Stimulated activated CD8-positive, alpha-beta memory T cell treated with anti-CD3 and anti-CD28 coated beads, Interleukin-12 subunit alpha, Interleukin-12 subunit beta, amount 100 ng/mL, for 24 hours (primary cell): ENCODE data around the gene EOLA1.
"Not testable (repeated sequence)": the region's sequence is repeated elsewhere in the genome, so short reads cannot be mapped to it uniquely, and the experiment has no call there.

ENCODE experiments used
- DNase-seq: peaks from one replicate; pipeline ENCODE4 v3.0.0-alpha.2; 2020; ENCODE audit errors: extremely low read depth

The EOLA1 gene

GRCh38 chrX:149513825-149514428 is 26.9 kb upstream of the EOLA1 start:
- DNase-seq: no peak

DNA sequence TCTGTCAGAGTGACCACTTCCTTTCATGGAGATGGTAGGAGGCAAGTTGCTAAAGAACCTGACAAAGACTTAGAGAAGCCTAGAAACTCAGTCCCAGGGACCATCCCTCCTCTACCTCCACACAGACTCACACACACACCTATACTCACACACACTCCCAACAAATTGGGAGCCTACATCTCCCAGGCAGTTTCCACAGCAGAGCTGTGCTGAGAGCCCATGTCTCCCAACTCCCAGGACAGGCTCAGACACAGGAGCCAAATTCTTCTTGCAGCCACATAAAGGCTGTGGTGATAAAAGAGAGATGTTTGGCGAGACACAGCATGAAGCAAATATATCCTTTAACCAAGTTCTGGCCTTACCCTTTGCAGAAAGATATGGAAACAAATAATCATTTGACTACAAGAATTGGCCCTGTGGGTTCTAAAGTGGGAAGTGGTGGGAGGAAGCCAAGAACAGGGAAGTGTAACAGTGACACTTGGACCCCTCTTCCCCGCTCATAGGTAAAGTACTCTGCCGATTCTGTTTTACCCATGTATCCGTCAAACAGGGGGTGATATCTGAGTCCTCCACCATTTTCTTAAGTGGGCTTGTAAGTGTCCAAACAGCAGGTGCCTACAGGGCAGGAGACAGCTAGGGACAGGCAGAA is 24.7 kb upstream of the EOLA1 start:
- no peak for DNase-seq

- no peak for DNase-seq
These were observed 24.2 kb upstream of the EOLA1 start for GRCh38 chrX:149516604-149517003.

DNA sequence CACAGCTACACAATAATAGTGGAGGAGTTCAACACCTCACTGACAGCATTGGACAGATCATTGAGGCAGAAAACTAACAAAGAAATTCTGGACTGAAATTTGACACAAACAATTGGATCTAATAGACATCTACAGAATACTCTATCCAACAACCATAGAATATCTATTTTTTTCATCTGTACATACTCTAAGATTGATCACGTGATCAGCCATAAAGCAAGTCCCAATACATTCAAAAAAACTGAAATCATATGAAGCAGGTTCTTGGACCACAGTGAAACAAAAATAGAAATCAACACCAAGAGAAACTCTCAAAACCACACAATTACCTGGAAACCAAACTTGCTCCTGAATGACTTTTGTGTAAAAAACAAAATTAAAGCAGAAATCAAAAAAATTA is 23.5 kb upstream of the EOLA1 start:
- no peak for DNase-seq

DNA sequence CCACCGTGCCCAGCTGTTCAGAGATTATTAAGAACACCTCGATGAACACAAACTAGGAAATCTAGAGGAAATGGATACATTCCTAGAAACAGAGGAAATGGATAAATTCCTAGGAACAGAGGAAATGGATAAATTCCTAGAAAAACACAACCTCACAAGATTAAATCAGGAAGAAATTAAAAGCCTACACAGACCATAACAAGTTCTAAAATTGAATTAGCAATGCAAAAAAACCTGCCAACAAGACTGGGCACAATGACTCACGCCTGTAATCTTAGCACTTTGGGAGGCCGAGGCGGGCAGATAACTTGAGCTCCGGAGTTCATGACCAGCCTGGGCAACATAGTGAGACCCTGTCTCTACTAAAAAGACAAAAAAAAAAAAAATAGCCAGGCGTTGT is 22.6 kb upstream of the EOLA1 start:
- no peak for DNase-seq

DNA sequence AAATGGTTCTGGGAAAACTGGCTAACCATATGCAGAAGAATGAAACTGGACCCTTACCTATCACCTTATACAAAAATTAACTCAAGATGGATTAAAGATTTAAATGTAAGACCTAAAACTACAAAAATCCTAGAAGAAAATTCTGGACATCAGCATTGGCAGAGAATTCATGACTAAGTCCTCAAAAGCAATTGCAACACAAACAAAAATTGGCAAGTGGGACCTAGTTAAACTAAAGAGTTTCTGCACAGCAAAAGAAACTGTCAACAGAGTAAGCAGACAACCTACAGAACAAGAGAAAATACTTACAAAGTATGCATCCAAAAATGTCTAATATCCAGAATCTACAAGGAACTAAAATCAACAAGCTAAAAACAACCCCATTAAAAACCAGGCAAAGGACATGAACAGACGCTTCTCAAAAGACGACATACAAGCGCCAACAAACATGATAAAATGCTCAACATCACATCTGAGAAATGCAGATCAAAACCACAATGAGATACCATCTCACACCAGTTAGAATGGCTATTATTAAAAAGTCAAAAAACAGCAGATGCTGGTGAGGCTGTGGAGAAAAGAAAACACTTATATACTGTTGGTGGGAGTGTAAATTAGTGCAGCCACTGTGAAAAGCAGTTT is 20.1 kb upstream of the EOLA1 start:
- DNase-seq: not testable (repeated sequence)

DNA sequence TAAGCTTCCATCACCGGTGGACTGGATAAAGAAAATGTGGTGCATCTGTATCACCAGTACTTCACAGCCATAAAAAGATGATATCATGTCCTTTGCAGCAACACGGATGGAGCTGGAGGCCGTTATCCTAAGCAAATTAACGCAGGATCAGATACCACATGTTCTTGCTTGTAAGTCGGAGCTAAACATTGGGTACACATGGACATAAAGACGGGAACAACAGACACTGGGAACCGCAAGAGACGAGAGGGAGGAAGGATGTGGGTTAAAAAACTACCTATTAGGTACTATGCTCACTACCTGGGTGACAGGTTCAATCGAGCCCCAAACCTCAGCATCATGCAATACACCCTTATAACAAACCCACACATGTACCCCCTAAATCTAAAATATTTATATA is 19.4 kb upstream of the EOLA1 start:
- no peak for DNase-seq

- DNase-seq: no peak
These were observed 17.9 kb upstream of the EOLA1 start for GRCh38 chrX:149522916-149523315.

DNA sequence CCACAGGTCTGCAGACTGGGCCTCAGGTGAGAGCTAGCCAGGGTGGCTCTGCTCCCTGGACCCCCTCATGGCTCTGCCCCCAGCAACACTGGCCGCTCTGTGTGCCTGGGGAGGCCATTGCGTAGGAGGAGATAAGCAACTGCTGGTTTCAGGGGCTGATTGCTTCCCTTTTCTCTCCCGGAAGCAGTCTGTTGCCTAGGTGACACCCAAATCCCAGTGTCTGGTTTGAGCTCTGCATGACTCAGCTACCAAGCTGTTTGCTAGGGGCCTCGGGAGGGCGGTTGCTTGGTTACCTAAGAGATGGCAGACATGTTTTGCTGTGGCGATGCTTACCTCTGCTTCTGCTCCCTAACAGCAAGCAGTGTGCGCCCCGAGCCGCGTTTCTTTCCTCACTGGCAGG is 15.4 kb upstream of the EOLA1 start:
- not testable (repeated sequence) for DNase-seq

DNA sequence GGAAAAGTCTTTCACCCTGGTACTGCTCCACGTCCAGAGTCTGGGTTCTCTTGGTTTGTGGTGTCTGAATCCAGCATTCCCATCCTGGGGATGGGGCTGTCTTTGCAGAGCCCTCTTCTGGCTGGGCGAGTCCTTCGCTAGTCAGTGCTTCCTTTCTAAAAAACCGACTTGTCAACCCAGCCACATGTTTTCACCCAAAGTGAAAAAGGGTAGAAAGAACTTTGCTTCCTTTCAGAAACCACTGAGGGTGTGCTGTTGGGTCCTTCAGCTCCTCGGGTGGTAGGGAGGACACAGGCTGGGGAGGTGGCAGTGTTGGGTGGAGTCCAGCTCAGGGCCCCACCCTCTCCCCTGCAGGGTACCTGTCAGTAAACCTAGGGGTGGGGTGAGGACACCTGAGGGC is 14.9 kb upstream of the EOLA1 start:
- DNase-seq: not testable (repeated sequence)

DNA sequence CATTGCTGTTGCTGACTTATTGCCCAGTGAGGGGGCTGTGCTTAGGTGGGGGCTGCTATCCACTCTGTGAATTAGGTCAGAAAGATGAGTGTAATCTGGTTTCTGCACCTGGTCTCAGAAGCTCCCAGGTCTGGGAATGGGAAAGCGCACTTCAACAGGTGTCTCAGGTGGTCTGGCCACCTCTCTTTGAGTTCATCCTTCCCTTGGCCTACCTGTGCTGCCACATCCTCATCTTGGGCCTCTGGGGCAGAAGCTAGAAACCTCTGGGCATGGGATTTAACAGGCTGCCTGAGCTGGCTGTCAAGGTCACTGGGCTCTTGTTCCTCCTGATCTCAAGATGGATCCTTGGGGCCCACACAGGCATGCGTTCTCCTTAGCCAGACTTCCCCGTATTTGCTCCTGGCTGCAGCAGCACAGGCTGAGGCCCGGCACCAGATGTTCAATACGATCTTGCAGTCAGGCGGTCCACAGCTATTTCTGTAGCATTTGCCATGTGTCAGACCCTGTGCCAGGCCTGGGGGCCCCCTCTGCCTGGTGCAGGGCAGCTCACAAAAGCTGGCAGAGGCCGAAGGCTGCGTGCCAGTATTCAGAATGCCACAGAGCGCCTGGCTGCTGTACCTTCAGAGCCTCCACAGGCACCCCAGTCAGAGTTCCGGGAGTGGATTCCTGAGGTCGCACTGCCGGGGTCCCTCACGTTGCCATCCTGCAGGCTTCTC is 14.3 kb upstream of the EOLA1 start:
- not testable (repeated sequence) for DNase-seq

- no peak for DNase-seq
These were observed 13.1 kb upstream of the EOLA1 start for GRCh38 chrX:149527705-149528104.

- no peak for DNase-seq
These were observed 12.4 kb upstream of the EOLA1 start for GRCh38 chrX:149528381-149528780.

- no peak for DNase-seq
These were observed 9.2 kb upstream of the EOLA1 start for GRCh38 chrX:149531599-149531998.

DNA sequence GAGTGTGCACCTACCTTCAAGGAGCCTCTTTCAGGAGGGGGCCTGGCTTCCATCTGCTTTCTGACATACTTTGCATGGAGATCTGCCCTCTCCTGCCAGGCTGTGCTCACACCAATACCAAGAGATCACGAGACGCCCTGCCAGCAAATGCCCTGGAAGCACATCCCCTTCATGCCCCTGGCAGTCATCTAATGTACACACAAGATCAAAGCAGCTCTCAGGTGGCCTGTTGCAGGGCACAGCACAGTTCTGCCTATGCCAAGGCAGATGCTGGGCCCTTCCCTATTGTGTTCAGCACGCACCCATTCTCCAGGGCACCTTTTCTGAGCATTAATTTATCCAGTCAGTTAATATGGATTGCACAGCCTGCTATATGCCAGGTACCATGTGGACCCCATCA is 7.9 kb upstream of the EOLA1 start:
- DNase-seq: not testable (repeated sequence)

- not testable (repeated sequence) for DNase-seq
These were observed 6.8 kb upstream of the EOLA1 start for GRCh38 chrX:149533999-149534398.

DNA sequence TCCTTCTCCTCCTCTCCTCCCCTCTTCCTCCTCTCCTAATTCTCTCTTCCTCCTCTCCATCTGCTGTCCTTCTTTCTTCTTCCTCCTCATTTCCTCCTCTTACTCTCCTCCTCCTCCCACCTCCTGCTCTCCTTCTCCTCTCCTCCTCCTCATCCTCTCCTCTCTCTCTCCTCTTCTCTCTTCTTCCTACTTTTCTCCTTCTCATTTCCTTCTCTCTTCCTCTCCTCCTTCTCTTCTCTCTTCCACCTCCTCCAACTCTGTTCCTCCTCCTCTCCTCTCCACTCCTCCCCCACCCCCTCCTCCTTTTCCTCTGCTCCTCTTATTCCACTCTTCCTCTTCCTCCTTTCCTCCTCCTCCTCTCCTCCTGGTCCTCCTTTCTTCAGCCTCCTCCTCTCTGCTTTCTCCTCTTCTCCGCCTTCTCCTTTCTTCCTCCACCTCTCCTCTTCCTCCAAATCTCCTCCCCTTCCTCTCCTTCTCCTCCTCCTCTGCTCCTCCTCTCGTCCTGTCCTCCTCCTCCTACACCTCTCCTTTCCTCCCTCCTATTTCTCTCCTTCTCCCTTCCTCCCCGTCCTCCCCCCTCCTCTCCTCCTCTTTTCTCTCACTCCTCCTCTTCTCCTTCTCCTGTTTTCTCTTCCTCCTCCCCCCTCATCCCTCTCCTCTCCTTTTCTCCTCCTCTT is 5.7 kb upstream of the EOLA1 start:
- DNase-seq: not testable (repeated sequence)

- not testable (repeated sequence) for DNase-seq
These were observed 3.3 kb upstream of the EOLA1 start for GRCh38 chrX:149537474-149537873.

- DNase-seq: peak; percentile 58
These were observed 1.3 kb upstream of the EOLA1 start for GRCh38 chrX:149539283-149540130.

GRCh38 chrX:149540131-149540620 is 636 bp upstream of the EOLA1 start:
- peak; percentile 74 for DNase-seq

DNA sequence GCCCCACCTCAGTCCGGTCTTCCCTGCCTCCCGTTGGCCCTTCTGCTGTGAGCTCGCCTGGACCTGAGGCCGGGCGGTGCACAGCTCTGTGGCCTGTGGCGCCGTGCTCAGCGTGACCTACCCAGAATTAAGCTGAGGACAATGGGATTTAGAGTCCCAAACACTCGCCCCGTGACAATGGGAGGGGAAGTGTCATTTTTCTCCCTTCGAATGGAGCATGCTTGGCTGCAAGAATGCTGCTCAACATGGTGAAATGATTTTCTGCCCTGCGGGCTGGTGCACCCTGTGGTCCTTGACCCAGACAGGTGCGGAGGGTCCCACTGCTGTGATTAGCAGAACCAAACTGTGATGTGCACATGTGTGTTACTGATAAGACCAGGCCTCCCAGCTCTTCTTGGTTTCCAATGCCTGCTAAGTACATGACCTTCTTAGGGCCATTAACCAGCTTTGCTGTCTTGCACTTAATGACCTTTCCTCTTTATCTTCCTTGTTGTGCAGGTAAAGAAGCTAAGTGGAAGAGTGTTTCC is 772 bp downstream of the EOLA1 start:
- no peak for DNase-seq
